Right atrium auricular region (tissue), 2 donors: ENCODE results near the gene RPP25. TPM values are rescaled to one million over a fixed set of nuclear protein-coding genes. Genes with fewer than 3 reads are reported as not detected.

Experiments
- DNase-seq: peaks from one replicate; pipeline ENCODE4 v3.0.0-alpha.2; 2019; ENCODE audit warnings: low spot score
- H3K27ac ChIP-seq, 2 donors: fragments of 200-600 bp; sonication (generic); 1 replicate in 1 of 2; 2 replicates in 1 of 2; pipeline ENCODE4 v1.5.1; 2016 to 2019
- H3K27me3 ChIP-seq, 2 donors: fragments of 200-600 bp; sonication (generic); one replicate each; pipeline versions ENCODE4 v1.5.1 to v1.6.0; 2017 to 2019
- H3K36me3 ChIP-seq: fragments of 200-600 bp; sonication (generic); one replicate; pipeline ENCODE4 v1.5.1; 2016
- H3K4me1 ChIP-seq, 2 donors: fragments of 200-600 bp; sonication (generic); one replicate each; pipeline versions ENCODE4 v1.5.1 to v1.6.0; 2017 to 2019
- H3K4me3 ChIP-seq, 2 donors: fragments of 200-600 bp; sonication (generic); 1 replicate in 1 of 2; 2 replicates in 1 of 2; pipeline ENCODE4 v1.5.1; 2017 to 2019; ENCODE audit warnings: mild to moderate bottlenecking in 1 of 2, moderate library complexity in 1 of 2
- H3K9me3 ChIP-seq, 2 donors: fragments of 200-600 bp; sonication (generic); one replicate each; pipeline ENCODE4 v1.5.1; 2019
- CTCF ChIP-seq, 2 donors: fragments of 200-600 bp; sonication (generic); IDR thresholded peaks; one replicate each; pipeline ENCODE4 v1.5.1; 2019; ENCODE audit warnings: antibody characterized with exemption in 2 of 2
- total RNA-seq, 2 donors: library from RNA; depleted of rRNA; stranded (reverse); fragments of >200 nt; gene quantifications; one replicate each; pipeline ENCODE4 v1.1.0, GENCODE V29; 2016

The RPP25 gene
- total RNA-seq, 2 donors from 2014 or later = 4.3 to 9.4 TPM

GRCh38 chr15:74958908-74959585, 2.5 kb upstream of the RPP25 start:
- H3K9me3 ChIP-seq = no peaks in the 10 kb centered on the region
- H3K27ac ChIP-seq = peak overlapping the region; percentile 49 to 69
- peak overlapping the region; percentile 43 to 66 for H3K4me3 ChIP-seq
- no peaks in the 10 kb centered on the region for H3K36me3 ChIP-seq
- no peak for TF ChIP-seq CTCF (IDR thresholded peaks at IDR 0.05)
- H3K27me3 ChIP-seq = no peaks in the 10 kb centered on the region
- DNase-seq = no peak
- H3K4me1 ChIP-seq = peaks cover 0 to 55% of the 10 kb centered on the region in 2 donors

GRCh38 chr15:74958320-74958907, 1.8 kb upstream of the RPP25 start:
- Histone ChIP-seq H3K4me3 (peak overlapping the region; percentile 43 to 66), H3K27me3 (no peaks in the 10 kb centered on the region), H3K9me3 (no peaks in the 10 kb centered on the region), H3K27ac (peak overlapping the region; percentile 49 to 69), H3K4me1 (peaks cover 0 to 58% of the 10 kb centered on the region in 2 donors), H3K36me3 (no peaks in the 10 kb centered on the region)
- peak; percentile 80 for DNase-seq
- TF ChIP-seq CTCF (IDR thresholded peaks at IDR 0.05) = peak; percentile 5 to 22

GRCh38 chr15:74957476-74958035, 984 bp upstream of the RPP25 start:
- Histone ChIP-seq H3K4me3 (peak overlapping the region; percentile 43 to 66), H3K4me1 (peaks cover 0 to 58% of the 10 kb centered on the region in 2 donors), H3K9me3 (no peaks in the 10 kb centered on the region), H3K27ac (peak overlapping the region; percentile 69 to 74), H3K27me3 (no peaks in the 10 kb centered on the region), H3K36me3 (no peaks in the 10 kb centered on the region)
- DNase-seq = no peak
- no peak for TF ChIP-seq CTCF (IDR thresholded peaks at IDR 0.05)

GRCh38 chr15:74955796-74956647, 550 bp downstream of the RPP25 start:
- Histone ChIP-seq H3K4me3 (peak overlapping the region; percentile 43 to 66), H3K27ac (peak overlapping the region; percentile 69 to 74), H3K9me3 (no peaks in the 10 kb centered on the region), H3K36me3 (no peaks in the 10 kb centered on the region), H3K27me3 (no peaks in the 10 kb centered on the region), H3K4me1 (peaks cover 0 to 58% of the 10 kb centered on the region in 2 donors)
- peak in 1 of 2 donors; percentile 66 for TF ChIP-seq CTCF (IDR thresholded peaks at IDR 0.05)
- peak; percentile 88 for DNase-seq

- Histone ChIP-seq H3K4me1 (peaks cover 0 to 62% of the 10 kb centered on the region in 2 donors), H3K27ac (peak overlapping the region in 1 of 2 donors; percentile 74), H3K4me3 (peak overlapping the region; percentile 43 to 66), H3K9me3 (no peaks in the 10 kb centered on the region), H3K36me3 (no peaks in the 10 kb centered on the region), H3K27me3 (no peaks in the 10 kb centered on the region)
- TF ChIP-seq CTCF (IDR thresholded peaks at IDR 0.05) = no peak
- no peak for DNase-seq
Measured at GRCh38 chr15:74955017-74955416, 1.6 kb downstream of the RPP25 start.
